ENCODE measurements around the gene EGFR. TPM values are rescaled to one million over a fixed set of nuclear protein-coding genes. Genes with fewer than 3 reads are reported as not detected.

EGFR gene
- total and polyA plus RNA-seq, 2 experiments from 2014 or later: 0.51 to 0.57 TPM

GRCh38 chr7:55100544-55101327 is 81.9 kb downstream of the EGFR start:
- DNase-seq (ENCODE audit: low read depth in 1 of 2, low spot score in 1 of 2): no peak
- Histone ChIP-seq H3K36me3 (no peaks in the 10 kb centered on the region), H3K27ac (no peak overlapping the region), H3K9me3 (ENCODE audit: low read depth) (no peaks in the 10 kb centered on the region), H3K27me3 (no peaks in the 10 kb centered on the region), H3K4me1 (ENCODE audit: low read depth) (peaks cover 12% of the 10 kb centered on the region), H3K4me3 (no peak overlapping the region)
- no peak for TF ChIP-seq CTCF (IDR thresholded peaks at IDR 0.05; ENCODE audit: low read depth, low read length)

- Histone ChIP-seq H3K4me3 (no peak overlapping the region), H3K27ac (no peak overlapping the region), H3K4me1 (ENCODE audit: low read depth) (peaks cover 12% of the 10 kb centered on the region), H3K27me3 (no peaks in the 10 kb centered on the region), H3K9me3 (ENCODE audit: low read depth) (no peaks in the 10 kb centered on the region), H3K36me3 (no peaks in the 10 kb centered on the region)
- DNase-seq (ENCODE audit: low read depth in 1 of 2, low spot score in 1 of 2): no peak
- TF ChIP-seq CTCF (IDR thresholded peaks at IDR 0.05; ENCODE audit: low read depth, low read length): no peak
Observed at GRCh38 chr7:55101359-55101758, 82.5 kb downstream of the EGFR start.

- peaks cover 12% of the 10 kb centered on the region for H3K4me1 ChIP-seq (ENCODE audit: low read depth)
- H3K27me3 ChIP-seq: no peaks in the 10 kb centered on the region
- H3K27ac ChIP-seq: no peak overlapping the region
- no peak for TF ChIP-seq CTCF (IDR thresholded peaks at IDR 0.05; ENCODE audit: low read depth, low read length)
- H3K4me3 ChIP-seq: no peak overlapping the region
- no peaks in the 10 kb centered on the region for H3K9me3 ChIP-seq (ENCODE audit: low read depth)
- no peak for DNase-seq (ENCODE audit: low read depth in 1 of 2, low spot score in 1 of 2)
- no peaks in the 10 kb centered on the region for H3K36me3 ChIP-seq
Observed at GRCh38 chr7:55104123-55104522, 85.3 kb downstream of the EGFR start.

- DNase-seq (ENCODE audit: low read depth in 1 of 2, low spot score in 1 of 2): no peak
- Histone ChIP-seq H3K4me3 (no peak overlapping the region), H3K4me1 (ENCODE audit: low read depth) (peaks cover 12% of the 10 kb centered on the region), H3K36me3 (no peaks in the 10 kb centered on the region), H3K27me3 (no peaks in the 10 kb centered on the region), H3K27ac (no peak overlapping the region), H3K9me3 (ENCODE audit: low read depth) (no peaks in the 10 kb centered on the region)
- TF ChIP-seq CTCF (IDR thresholded peaks at IDR 0.05; ENCODE audit: low read depth, low read length): no peak
Observed at GRCh38 chr7:55104712-55105433, 86.1 kb downstream of the EGFR start.

- no peaks in the 10 kb centered on the region for H3K27me3 ChIP-seq
Observed at GRCh38 chr7:55105952-55106351, 87.1 kb downstream of the EGFR start.

More at GRCh38 chr7:55105952-55106351, 87.1 kb downstream of the EGFR start:
- H3K9me3 ChIP-seq (ENCODE audit: low read depth): no peaks in the 10 kb centered on the region
- TF ChIP-seq CTCF (IDR thresholded peaks at IDR 0.05; ENCODE audit: low read depth, low read length): no peak
- H3K27ac ChIP-seq: no peak overlapping the region
- DNase-seq (ENCODE audit: low read depth in 1 of 2, low spot score in 1 of 2): no peak
- H3K36me3 ChIP-seq: no peaks in the 10 kb centered on the region
- no peak overlapping the region for H3K4me3 ChIP-seq
- peaks cover 6% of the 10 kb centered on the region for H3K4me1 ChIP-seq (ENCODE audit: low read depth)

Measured in cardiac muscle cell (in vitro differentiated cells and primary cell).